VCaP (cell line): ENCODE measurements around the gene IQCM.
A peak's percentile ranks its signal among the peaks of the same experiment; 100 is the strongest.

Experiments used
- H3K27ac ChIP-seq: fragments of 450-650 bp; 2 replicates; pipeline ENCODE4 v1.5.1; 2017
- CTCF ChIP-seq: fragments of 450-650 bp; conservative IDR thresholded peaks from 2 replicates; pipeline ENCODE4 v1.5.1; 2017; ENCODE audit warnings: mild to moderate bottlenecking, moderate library complexity

IQCM gene

GRCh38 chr4:149645790-149646189 is 169.9 kb downstream of the IQCM start:
- peak; percentile 36; the same call in 1 of the 2 replicates for TF ChIP-seq CTCF

GRCh38 chr4:149638073-149638472 is 177.6 kb downstream of the IQCM start:
- TF ChIP-seq CTCF: no peak

More at GRCh38 chr4:149645790-149646189, 169.9 kb downstream of the IQCM start:
- H3K27ac ChIP-seq: no peak overlapping the region

GRCh38 chr4:149634368-149634767 is 181.3 kb downstream of the IQCM start:
- TF ChIP-seq CTCF: no peak
- H3K27ac ChIP-seq: no peak overlapping the region

More at GRCh38 chr4:149638073-149638472, 177.6 kb downstream of the IQCM start:
- H3K27ac ChIP-seq: no peak overlapping the region

- no peak overlapping the region for H3K27ac ChIP-seq
- no peak for TF ChIP-seq CTCF
These were observed 184.0 kb downstream of the IQCM start for GRCh38 chr4:149631629-149632028.

- H3K27ac ChIP-seq: no peak overlapping the region
- TF ChIP-seq CTCF: no peak
These were observed 185.6 kb downstream of the IQCM start for GRCh38 chr4:149630064-149630463.

- TF ChIP-seq CTCF: no peak
- H3K27ac ChIP-seq: no peak overlapping the region
These were observed 209.9 kb downstream of the IQCM start for GRCh38 chr4:149605601-149606378.

- no peak overlapping the region for H3K27ac ChIP-seq
- TF ChIP-seq CTCF: no peak
These were observed 210.8 kb downstream of the IQCM start for GRCh38 chr4:149604827-149605226.
